GM12878 (cell line): Measurements from ENCODE around the gene PAK6. TPM values are rescaled to one million over a fixed set of nuclear protein-coding genes. Genes with fewer than 3 reads are reported as not detected.

ENCODE experiments used
- ATAC-seq: fragments of 200-7000 bp; cut with Tn5 transposase; 3 replicates; pipeline ENCODE4 v1.9.1; 2020; ENCODE audit warnings: mild to moderate bottlenecking, moderate library complexity
- BruUV-seq: library from RNA; stranded (reverse); fragments of 400-500 nt; replicated peaks from 2 replicates; lab custom pipeline; 2021; lab: Mats Ljungman, UMichigan
- CTCF ChIA-PET: fragments of 300-600 bp; sonication (Branson Sonifier 250); formaldehyde crosslinking; extraction: SDS; loops from one replicate; lab custom pipeline; 2021; ENCODE audit warnings: inconsistent platforms; lab: Yijun Ruan, JAX
- POLR2A ChIA-PET: fragments of 350-600 bp; formaldehyde crosslinking; extraction: SDS; loops from one replicate; lab custom pipeline; 2021; ENCODE audit warnings: inconsistent platforms; lab: Charles Lee
- RAD21 ChIA-PET: fragments of 300-600 bp; sonication (Branson Sonifier 250); formaldehyde crosslinking; loops from one replicate; lab custom pipeline; 2023; ENCODE audit warnings: antibody characterized with exemption; ENCODE audit not compliant: unreplicated experiment; lab: Charles Lee
- SMC1A ChIA-PET: fragments of 300-600 bp; sonication (Branson Sonifier 250); formaldehyde crosslinking; loops from one replicate; lab custom pipeline; 2023; ENCODE audit not compliant: unreplicated experiment, uncharacterized antibody; lab: Charles Lee
- DNase-seq: peaks from one replicate; pipeline ENCODE4 v3.0.0-alpha.2; 2011; ENCODE audit warnings: low read depth, low spot score
- FAIRE-seq: peaks from 3 replicates; lab custom pipeline; 2011; peaks lifted over from hg19 to GRCh38; lab: Jason Lieb, UNC
- H2AFZ ChIP-seq: 2 replicates; pipeline ENCODE4 v1.6.0; 2011; ENCODE audit warnings: low read depth, low read length, control low read depth; ENCODE audit not compliant: control insufficient read depth
- H3K27ac ChIP-seq: 2 replicates; pipeline ENCODE4 v1.5.1; 2011; ENCODE audit warnings: control low read depth; ENCODE audit not compliant: control insufficient read depth, insufficient read depth
- H3K27me3 ChIP-seq, 2 experiments: replicated peaks in 1 of 2; 2 replicates each; pipeline versions ENCODE4 v1.6.0 to v1.6.1; 2011; ENCODE audit warnings: low read length in 1 of 2; ENCODE audit not compliant: control insufficient read depth in 2 of 2, insufficient read depth in 2 of 2
- H3K36me3 ChIP-seq, 2 experiments: 2 replicates each; pipeline ENCODE4 v1.5.1; 2011; ENCODE audit warnings: low read length in 1 of 2; ENCODE audit not compliant: control insufficient read depth in 2 of 2, insufficient read depth in 2 of 2
- H3K4me1 ChIP-seq: 2 replicates; pipeline ENCODE4 v1.6.1; 2011; ENCODE audit warnings: mild to moderate bottlenecking, low read length, moderate library complexity, mixed read lengths; ENCODE audit not compliant: control insufficient read depth, insufficient read depth
- H3K4me2 ChIP-seq: 2 replicates; pipeline ENCODE4 v1.6.0; 2011; ENCODE audit warnings: control low read depth; ENCODE audit not compliant: control insufficient read depth, insufficient read depth
- H3K4me3 ChIP-seq: fragments of 200-600 bp; sonication (generic); 2 replicates; pipeline ENCODE4 v1.5.1; 2016
- H3K79me2 ChIP-seq: 2 replicates; pipeline ENCODE4 v1.6.0; 2011; ENCODE audit warnings: low read length; ENCODE audit not compliant: control insufficient read depth, insufficient read depth
- H3K9ac ChIP-seq: 2 replicates; pipeline ENCODE4 v1.8.0; 2011; ENCODE audit warnings: low read length, control low read depth, mixed read lengths; ENCODE audit not compliant: control insufficient read depth, insufficient read depth
- H3K9me3 ChIP-seq: replicated peaks from 3 replicates; pipeline ENCODE4 v1.5.1; 2011; ENCODE audit warnings: mild to moderate bottlenecking, low read length; ENCODE audit not compliant: control insufficient read depth, insufficient read depth
- H4K20me1 ChIP-seq: 2 replicates; pipeline ENCODE4 v1.6.0; 2011; ENCODE audit not compliant: control insufficient read depth, insufficient read depth
- BRCA1 ChIP-seq: IDR thresholded peaks from 2 replicates; pipeline ENCODE4 v1.6.1; 2011; ENCODE audit warnings: low read depth, low read length, improper control_type of control experiment
- E4F1 ChIP-seq: fragments of 450-650 bp; IDR thresholded peaks from 2 replicates; pipeline ENCODE4 v1.6.1; 2018; ENCODE audit warnings: borderline replicate concordance, mild to moderate bottlenecking; ENCODE audit not compliant: partially characterized antibody
- EGR1 ChIP-seq, 2 experiments: IDR thresholded peaks; 1 replicate in 1 of 2; 2 replicates in 1 of 2; pipeline ENCODE4 v1.6.1; 2011 to 2012; ENCODE audit warnings: low read depth in 2 of 2, low read length in 2 of 2, borderline replicate concordance in 1 of 2, mild to moderate bottlenecking in 1 of 2, moderate library complexity in 1 of 2
- ESRRA ChIP-seq: IDR thresholded peaks from 2 replicates; pipeline ENCODE4 v1.6.1; 2012; ENCODE audit warnings: mild to moderate bottlenecking, low read length, improper control_type of control experiment
- KAT2A ChIP-seq: conservative IDR thresholded peaks from 2 replicates; pipeline ENCODE4 v1.6.1; 2011; ENCODE audit warnings: low read depth, low read length; ENCODE audit not compliant: control insufficient read depth
- ZZZ3 ChIP-seq: IDR thresholded peaks from 2 replicates; pipeline ENCODE4 v1.6.1; 2011; ENCODE audit warnings: low read depth; ENCODE audit not compliant: control insufficient read depth, insufficient read length
- WGBS: methylation state at CpG from one replicate; pipeline ENCODE4 v1.1.6; 2016; ENCODE audit warnings: low lambda C conversion rate; ENCODE audit not compliant: insufficient replicate concordance, insufficient coverage; ENCODE audit errors: missing lambda C conversion rate; 5-methylcytosine and 5-hydroxymethylcytosine counted together
- in situ Hi-C: fragments of 300-500 bp; cut with MboI; formaldehyde crosslinking; loops from 9 replicates; pipeline ENCODE4 v1.14.3; 2018; ENCODE audit warnings: mixed read lengths
- intact Hi-C: fragments of 100-400 bp; cut with micrococcal nuclease; formaldehyde crosslinking; loops from one replicate; pipeline ENCODE4 v1.14.2; 2022; ENCODE audit not compliant: unreplicated experiment
- polyA plus RNA-seq, 11 experiments: library from polyadenylated mRNA; depleted of rRNA in 4 of 11; unstranded in 6 of 11; stranded (reverse) in 5 of 11; fragments of >200 nt; fragmentation: Nextera tagmentation in 4 of 11; fragmentation: Illumina TruSeq in 1 of 11; extraction: Ambion mirVana in 4 of 11; extraction: Trizol in 1 of 11; gene quantifications; 1 replicate in 1 of 11; 2 replicates in 10 of 11; pipeline versions ENCODE4 v1.2.1 to v1.2.3, GENCODE V29; 2011 to 2016; ENCODE audit warnings: inconsistent platforms in 2 of 11, missing spikeins in 2 of 11, low read depth in 1 of 11
- total RNA-seq, 4 experiments: library from RNA; depleted of rRNA in 3 of 4; stranded (reverse); fragments of >200 nt in 3 of 4; fragmentation: Illumina TruSeq in 1 of 4; extraction: Trizol in 1 of 4; gene quantifications; 2 replicates each; pipeline versions ENCODE4 v1.2.1 to v1.2.3, GENCODE V29; 2013 to 2021
- TF ChIP-seq, protein P1 (sequence below): fragments of 450-650 bp; IDR thresholded peaks from 2 replicates; pipeline ENCODE4 v1.6.1; 2014; ENCODE audit warnings: mild to moderate bottlenecking
- TF ChIP-seq, protein P2 (sequence below): IDR thresholded peaks from 2 replicates; pipeline ENCODE4 v1.6.1; 2012; ENCODE audit warnings: low read depth, low read length, improper control_type of control experiment

The PAK6 gene
- total and polyA plus RNA-seq, 10 of the 15 experiments (the other 5 are each of a cell fraction or from before 2014, with no cell fraction given) = 0.07 to 0.92 (median 0.31) TPM; not detected in 2

GRCh38 chr15:40233727-40234577 is 4.9 kb upstream of the PAK6 start:
- no TSS peak for BruUV-seq
- TF ChIP-seq E4F1 = no peak
- TF ChIP-seq ESRRA = no peak
- no peak for TF ChIP-seq EGR1 (IDR thresholded peaks at IDR 0.05; ENCODE audit: borderline replicate concordance in 1 of 2, low read depth in 2 of 2, low read length in 2 of 2)
- TF ChIP-seq BRCA1 = no peak
- TF ChIP-seq KAT2A = no peak
- TF ChIP-seq, protein P1, sequence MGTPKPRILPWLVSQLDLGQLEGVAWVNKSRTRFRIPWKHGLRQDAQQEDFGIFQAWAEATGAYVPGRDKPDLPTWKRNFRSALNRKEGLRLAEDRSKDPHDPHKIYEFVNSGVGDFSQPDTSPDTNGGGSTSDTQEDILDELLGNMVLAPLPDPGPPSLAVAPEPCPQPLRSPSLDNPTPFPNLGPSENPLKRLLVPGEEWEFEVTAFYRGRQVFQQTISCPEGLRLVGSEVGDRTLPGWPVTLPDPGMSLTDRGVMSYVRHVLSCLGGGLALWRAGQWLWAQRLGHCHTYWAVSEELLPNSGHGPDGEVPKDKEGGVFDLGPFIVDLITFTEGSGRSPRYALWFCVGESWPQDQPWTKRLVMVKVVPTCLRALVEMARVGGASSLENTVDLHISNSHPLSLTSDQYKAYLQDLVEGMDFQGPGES = no peak
- TF ChIP-seq, protein P2, sequence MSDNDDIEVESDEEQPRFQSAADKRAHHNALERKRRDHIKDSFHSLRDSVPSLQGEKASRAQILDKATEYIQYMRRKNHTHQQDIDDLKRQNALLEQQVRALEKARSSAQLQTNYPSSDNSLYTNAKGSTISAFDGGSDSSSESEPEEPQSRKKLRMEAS = no peak
- no peak for TF ChIP-seq ZZZ3
- TF ChIP-seq, all 136 proteins: peak for 0
- in situ Hi-C loops (no loop called here), intact Hi-C loops (no loop called here)
- no peaks in the 10 kb centered on the region for H3K79me2 ChIP-seq
- ATAC-seq (no peak), FAIRE-seq (no peak), DNase-seq (no peak)
- H3K9ac ChIP-seq = no peak overlapping the region
- no peak overlapping the region for H3K4me2 ChIP-seq
- H2AFZ ChIP-seq = no peak overlapping the region
- H3K4me3 ChIP-seq = no peak overlapping the region
- no peaks in the 10 kb centered on the region for H4K20me1 ChIP-seq
- ChIA-PET CTCF (interaction anchor here (0.7 to 4.1 kb wide), 2 partner anchors 16 to 111 kb away, joined by 3 to 11 read pairs; no protein-coding TSS in a partner anchor), RAD21 (no interaction called here), POLR2A (interaction anchor here (1.0 kb wide), 1 partner anchor 16 kb away, joined by 6 read pairs; no protein-coding TSS in a partner anchor), SMC1A (interaction anchor here (0.9 to 1.9 kb wide), 2 partner anchors 16 to 446 kb away, joined by 3 to 6 read pairs; no protein-coding TSS in a partner anchor)
- H3K27ac ChIP-seq = no peak overlapping the region
- H3K9me3 ChIP-seq = no peaks in the 10 kb centered on the region
- H3K27me3 ChIP-seq = no peaks in the 10 kb centered on the region
- H3K4me1 ChIP-seq = peaks cover 8% of the 10 kb centered on the region
- peaks cover 10 to 22% of the 10 kb centered on the region in 2 experiments for H3K36me3 ChIP-seq
- 100% methylated on average over 11 of the region's 11 CpGs for WGBS
